HG02623 (cell line): ENCODE results near the gene HTR1B.

Experiments used
- ATAC-seq: cut with Tn5 transposase; IDR thresholded peaks from one replicate; pipeline ENCODE4 v1.9.1; 2021; ENCODE audit warnings: moderate library complexity; ENCODE audit not compliant: unreplicated experiment

HTR1B gene

GRCh38 chr6:77456531-77457248, 6.6 kb downstream of the HTR1B start:
- no peak for ATAC-seq

GRCh38 chr6:77455271-77455670, 8.0 kb downstream of the HTR1B start:
- no peak for ATAC-seq

DNA sequence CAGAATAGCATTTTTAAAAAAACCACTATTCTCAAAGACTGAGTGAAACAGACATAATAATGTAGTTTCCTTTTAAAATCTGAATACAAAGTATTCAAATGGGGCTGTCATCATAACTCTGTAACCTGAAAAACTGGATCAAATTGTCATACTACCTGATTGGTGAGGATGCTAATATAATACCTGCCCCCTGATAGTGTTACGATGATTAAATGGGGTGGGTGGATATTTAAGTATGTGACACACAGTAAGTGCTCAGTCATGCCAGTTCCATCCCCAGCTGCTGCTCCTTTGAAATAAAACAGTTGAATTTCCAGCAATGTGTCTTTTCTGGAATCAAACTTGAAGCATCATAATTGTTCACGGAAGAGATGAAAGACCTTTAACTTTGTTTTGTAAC, 8.9 kb downstream of the HTR1B start:
- no peak for ATAC-seq

- ATAC-seq = no peak
Measured at GRCh38 chr6:77451466-77451865, 11.8 kb downstream of the HTR1B start.

DNA sequence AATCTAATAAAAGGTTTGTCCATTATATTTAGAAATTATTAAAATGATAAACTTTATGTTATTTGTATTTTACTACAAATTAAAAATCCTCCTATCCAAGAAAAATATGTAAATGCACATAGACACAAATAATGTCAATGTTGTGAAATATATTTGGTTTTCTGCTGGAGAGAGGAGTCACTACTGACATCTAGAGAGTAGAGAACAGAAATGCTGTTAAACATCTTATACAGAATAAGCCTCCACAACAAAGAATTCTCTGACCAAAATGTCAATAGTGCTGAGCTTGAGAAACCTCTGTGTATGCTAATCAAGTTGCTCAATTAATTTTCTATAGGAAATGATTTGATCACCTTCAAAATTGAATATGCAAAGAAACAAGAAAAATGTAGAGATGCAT, 12.4 kb downstream of the HTR1B start:
- ATAC-seq = no peak

- no peak for ATAC-seq
Measured at GRCh38 chr6:77448546-77448945, 14.7 kb downstream of the HTR1B start.

- ATAC-seq = no peak
Measured at GRCh38 chr6:77447254-77447653, 16.0 kb downstream of the HTR1B start.

DNA sequence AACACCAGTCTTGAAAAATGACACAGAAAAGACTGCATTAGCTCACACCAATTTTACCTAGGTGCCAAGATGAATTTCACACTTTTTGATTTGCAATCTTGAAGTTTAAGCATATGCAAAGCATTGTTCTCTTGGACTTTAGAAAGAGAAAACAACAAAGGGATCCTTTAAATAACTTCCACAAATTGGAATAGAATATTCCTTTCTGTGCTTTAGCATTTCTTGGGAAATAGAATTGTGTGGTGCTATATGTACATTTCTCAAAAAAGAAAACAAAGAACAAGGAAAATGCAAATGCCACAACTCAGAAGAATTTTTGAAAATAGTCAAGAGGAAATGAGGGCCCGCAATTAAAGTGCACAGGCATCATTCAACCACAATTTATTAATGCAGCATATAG, 17.0 kb downstream of the HTR1B start:
- ATAC-seq = no peak

- no peak for ATAC-seq
Measured at GRCh38 chr6:77445214-77445613, 18.1 kb downstream of the HTR1B start.

DNA sequence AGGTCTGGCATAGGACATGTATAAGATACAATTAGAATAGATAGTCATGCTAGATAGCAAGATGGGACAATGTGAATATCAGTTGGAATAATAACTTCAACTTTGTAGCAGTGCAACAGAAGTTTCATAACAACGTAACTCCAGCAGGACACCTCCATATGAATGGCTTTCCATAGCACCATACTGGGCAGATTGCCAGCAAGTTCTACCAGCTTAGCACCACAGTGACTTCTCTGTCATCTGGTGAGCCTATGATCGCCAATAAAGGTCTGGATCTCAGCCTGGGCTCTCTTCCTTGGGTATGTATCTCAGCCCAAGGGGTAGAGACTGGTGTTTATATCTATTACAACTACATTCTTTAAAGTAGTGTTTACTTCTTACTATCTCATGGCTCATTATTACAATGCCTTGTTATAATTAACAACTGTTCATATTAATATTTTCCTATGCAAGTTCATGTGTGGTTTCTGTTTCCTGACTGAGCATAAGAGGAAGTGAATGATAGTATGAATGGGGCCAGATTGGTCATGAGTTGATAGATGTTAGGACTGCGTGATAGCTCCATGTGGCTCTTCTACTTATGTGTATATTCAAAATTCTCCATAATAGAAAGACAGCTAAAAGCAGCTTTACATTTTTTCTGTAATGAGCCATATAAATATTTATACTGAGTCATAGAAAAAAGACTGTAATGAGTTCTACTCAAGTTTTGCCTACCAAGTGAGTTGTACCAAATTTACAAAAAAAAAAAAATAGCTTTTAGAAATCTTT, 22.9 kb downstream of the HTR1B start:
- no peak for ATAC-seq

DNA sequence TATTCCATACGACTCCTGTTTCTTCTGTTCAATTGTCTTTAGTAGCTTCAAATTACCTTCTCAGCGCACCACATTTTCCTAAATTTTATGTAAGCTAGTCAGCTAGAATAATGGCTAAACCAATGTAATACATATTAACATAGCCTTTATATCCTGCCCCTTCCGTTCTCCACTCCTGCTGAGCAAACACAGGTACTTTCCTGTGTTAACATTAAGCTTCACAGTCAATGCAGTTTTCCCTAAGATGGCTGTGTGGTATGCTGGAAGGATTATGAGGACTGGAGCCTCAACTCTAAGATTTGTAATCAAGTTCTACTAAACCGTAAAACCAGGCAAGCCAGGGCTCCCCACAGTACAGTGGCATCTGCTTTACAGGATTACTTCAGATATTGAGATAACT, 29.4 kb downstream of the HTR1B start:
- no peak for ATAC-seq

DNA sequence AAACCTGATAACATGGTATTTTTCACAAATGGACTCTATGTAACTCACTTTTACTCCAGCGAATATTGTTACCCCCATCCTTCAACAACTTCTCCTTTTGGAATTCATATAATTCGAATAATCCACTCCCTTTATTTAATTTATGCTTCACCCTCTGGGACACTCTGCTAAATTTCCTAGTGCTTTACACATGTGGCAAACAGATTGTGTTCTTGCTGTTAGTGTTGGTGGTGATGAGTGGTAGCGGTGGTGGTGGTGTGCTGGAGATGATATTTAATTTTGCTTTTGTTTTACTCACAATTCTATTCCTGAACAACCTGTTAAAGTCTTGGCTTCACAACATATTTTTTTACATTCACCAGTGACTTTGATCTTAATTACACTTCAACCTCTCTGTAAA, 32.8 kb downstream of the HTR1B start:
- no peak for ATAC-seq

GRCh38 chr6:77425671-77426070, 37.6 kb downstream of the HTR1B start:
- no peak for ATAC-seq

- no peak for ATAC-seq
Measured at GRCh38 chr6:77425216-77425615, 38.1 kb downstream of the HTR1B start.

DNA sequence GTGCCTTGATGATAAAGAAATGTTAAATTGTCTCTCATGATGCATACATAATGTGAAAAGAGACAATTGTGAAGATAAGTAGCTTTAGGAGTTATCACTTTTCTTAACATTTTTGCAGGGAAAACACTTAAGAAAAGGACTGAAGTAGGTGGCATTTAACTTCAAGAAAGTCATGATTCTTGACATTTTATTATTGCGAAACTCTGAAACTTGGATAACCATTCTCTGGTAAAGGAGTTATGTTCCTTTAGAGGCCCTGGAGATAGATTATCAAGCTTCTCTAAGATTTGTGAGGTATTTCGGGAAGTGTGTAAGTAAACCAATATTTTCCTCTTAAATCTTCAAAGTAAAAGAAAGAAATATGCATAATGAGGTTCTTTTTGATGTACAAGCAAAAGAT, 38.5 kb downstream of the HTR1B start:
- ATAC-seq = no peak

- no peak for ATAC-seq
Measured at GRCh38 chr6:77416839-77417238, 46.5 kb downstream of the HTR1B start.

GRCh38 chr6:77415706-77416105, 47.6 kb downstream of the HTR1B start:
- ATAC-seq = no peak
